Neural crest cell (in vitro differentiated cells): Measurements from ENCODE around the gene SCIN. TPM values are rescaled to one million over a fixed set of nuclear protein-coding genes. Genes with fewer than 3 reads are reported as not detected.

Source experiments
- DNase-seq: peaks from one replicate; pipeline ENCODE4 v3.0.0; 2021; ENCODE audit warnings: low read depth, mixed read lengths, low spot score
- H3K27ac Mint-ChIP-seq: one replicate; pipeline ENCODE4 v1.8.0; 2021; ENCODE audit warnings: mild to moderate bottlenecking, mixed read lengths; ENCODE audit not compliant: unreplicated experiment
- H3K27me3 Mint-ChIP-seq: 2 replicates; pipeline ENCODE4 v1.8.0; 2021; ENCODE audit warnings: low read depth, mild to moderate bottlenecking, mixed read lengths
- H3K36me3 Mint-ChIP-seq: 2 replicates; pipeline ENCODE4 v1.8.0; 2021; ENCODE audit warnings: low read depth, mild to moderate bottlenecking, mixed read lengths
- H3K4me1 Mint-ChIP-seq: 2 replicates; pipeline ENCODE4 v1.8.0; 2021; ENCODE audit warnings: mixed read lengths
- H3K4me3 Mint-ChIP-seq: one replicate; pipeline ENCODE4 v1.8.0; 2021; ENCODE audit warnings: mild to moderate bottlenecking, mixed read lengths
- H3K9me3 Mint-ChIP-seq: 2 replicates; pipeline ENCODE4 v1.8.0; 2021; ENCODE audit warnings: mixed read lengths
- total RNA-seq: library from RNA; stranded (reverse); gene quantifications from 2 replicates; pipeline ENCODE4 v1.2.1, GENCODE V29; 2021
- TF ChIP-seq, protein P1 (sequence below): fragments of 200-600 bp; sonication (generic); conservative IDR thresholded peaks from 2 replicates; pipeline ENCODE4 v1.5.0; 2021; ENCODE audit warnings: antibody characterized with exemption, mild to moderate bottlenecking

The SCIN gene
- total RNA-seq, 1 donor from 2014 or later = not detected

GRCh38 chr7:12674053-12674452 is 103.5 kb downstream of the SCIN start:
- TF ChIP-seq, protein P1, sequence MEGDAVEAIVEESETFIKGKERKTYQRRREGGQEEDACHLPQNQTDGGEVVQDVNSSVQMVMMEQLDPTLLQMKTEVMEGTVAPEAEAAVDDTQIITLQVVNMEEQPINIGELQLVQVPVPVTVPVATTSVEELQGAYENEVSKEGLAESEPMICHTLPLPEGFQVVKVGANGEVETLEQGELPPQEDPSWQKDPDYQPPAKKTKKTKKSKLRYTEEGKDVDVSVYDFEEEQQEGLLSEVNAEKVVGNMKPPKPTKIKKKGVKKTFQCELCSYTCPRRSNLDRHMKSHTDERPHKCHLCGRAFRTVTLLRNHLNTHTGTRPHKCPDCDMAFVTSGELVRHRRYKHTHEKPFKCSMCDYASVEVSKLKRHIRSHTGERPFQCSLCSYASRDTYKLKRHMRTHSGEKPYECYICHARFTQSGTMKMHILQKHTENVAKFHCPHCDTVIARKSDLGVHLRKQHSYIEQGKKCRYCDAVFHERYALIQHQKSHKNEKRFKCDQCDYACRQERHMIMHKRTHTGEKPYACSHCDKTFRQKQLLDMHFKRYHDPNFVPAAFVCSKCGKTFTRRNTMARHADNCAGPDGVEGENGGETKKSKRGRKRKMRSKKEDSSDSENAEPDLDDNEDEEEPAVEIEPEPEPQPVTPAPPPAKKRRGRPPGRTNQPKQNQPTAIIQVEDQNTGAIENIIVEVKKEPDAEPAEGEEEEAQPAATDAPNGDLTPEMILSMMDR = no peak
- DNase-seq = no peak
- Mint-ChIP-seq H3K27me3 (no peaks in the 10 kb centered on the region), H3K36me3 (peaks cover 6% of the 10 kb centered on the region), H3K4me3 (no peak overlapping the region), H3K9me3 (peaks cover 5% of the 10 kb centered on the region), H3K4me1 (no peaks in the 10 kb centered on the region), H3K27ac (no peak overlapping the region)

DNA sequence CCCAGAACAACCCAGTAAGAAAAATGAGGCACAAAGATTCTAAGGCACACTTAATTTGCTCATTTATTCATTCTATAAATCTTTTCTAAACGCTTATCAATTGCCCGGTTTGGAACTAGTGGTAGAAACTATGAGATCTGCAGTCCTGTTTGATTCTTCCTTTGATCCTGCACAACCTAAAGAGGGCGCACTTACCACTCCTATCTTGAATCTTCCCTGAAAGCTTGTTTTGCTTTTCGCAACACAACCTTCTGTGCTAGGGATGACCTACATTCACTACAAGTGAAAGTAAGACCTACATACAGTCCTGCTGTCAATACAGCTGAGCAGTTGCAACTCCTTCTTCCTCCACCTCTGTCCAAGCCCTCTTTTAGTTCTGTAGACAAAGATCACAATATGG is 104.3 kb downstream of the SCIN start:
- H3K36me3 Mint-ChIP-seq = peaks cover 6% of the 10 kb centered on the region
- TF ChIP-seq, protein P1 = peak; percentile 43
- H3K27me3 Mint-ChIP-seq = no peaks in the 10 kb centered on the region
- DNase-seq = no peak
- H3K9me3 Mint-ChIP-seq = peaks cover 5% of the 10 kb centered on the region
- H3K4me1 Mint-ChIP-seq = no peaks in the 10 kb centered on the region
- no peak overlapping the region for H3K27ac Mint-ChIP-seq
- no peak overlapping the region for H3K4me3 Mint-ChIP-seq

GRCh38 chr7:12683678-12684585 is 113.4 kb downstream of the SCIN start:
- Mint-ChIP-seq H3K4me1 (peaks cover 31% of the 10 kb centered on the region), H3K9me3 (no peaks in the 10 kb centered on the region), H3K27me3 (no peaks in the 10 kb centered on the region), H3K27ac (no peak overlapping the region), H3K36me3 (peaks cover 1% of the 10 kb centered on the region), H3K4me3 (peak overlapping the region; percentile 80)
- TF ChIP-seq, protein P1 = peak; percentile 54
- DNase-seq = no peak

DNA sequence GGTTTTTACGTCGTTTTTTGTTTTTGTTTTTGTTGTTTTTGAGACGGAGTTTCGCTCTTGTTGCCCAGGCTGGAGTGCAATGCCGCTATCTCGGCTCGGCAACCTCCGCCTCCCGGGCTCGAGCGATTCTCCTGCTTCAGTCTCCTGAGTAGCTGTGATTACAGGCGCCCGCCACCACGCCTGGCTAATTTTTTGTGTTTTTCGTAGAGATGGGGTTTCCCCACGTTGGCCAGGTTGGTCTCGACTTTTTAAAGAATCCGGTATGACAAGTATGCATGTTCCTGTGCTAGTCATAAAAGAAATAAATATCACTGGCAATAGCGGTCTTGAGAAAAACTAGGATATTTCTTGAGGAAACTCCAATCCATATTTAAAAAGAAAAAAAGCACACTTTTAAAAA is 114.2 kb downstream of the SCIN start:
- no peaks in the 10 kb centered on the region for H3K9me3 Mint-ChIP-seq

GRCh38 chr7:12685550-12685949 is 115.0 kb downstream of the SCIN start:
- Mint-ChIP-seq H3K4me1 (peaks cover 46% of the 10 kb centered on the region), H3K4me3 (peak overlapping the region; percentile 86), H3K27ac (peak overlapping the region; percentile 93), H3K27me3 (no peaks in the 10 kb centered on the region), H3K9me3 (no peaks in the 10 kb centered on the region), H3K36me3 (peaks cover 6% of the 10 kb centered on the region)
- peak; percentile 49 for DNase-seq
- TF ChIP-seq, protein P1 = peak; percentile 64

More for the DNA sequence above, 114.2 kb downstream of the SCIN start:
- no peaks in the 10 kb centered on the region for H3K27me3 Mint-ChIP-seq
- H3K36me3 Mint-ChIP-seq = peaks cover 4% of the 10 kb centered on the region
- H3K27ac Mint-ChIP-seq = no peak overlapping the region
- no peak overlapping the region for H3K4me3 Mint-ChIP-seq
- H3K4me1 Mint-ChIP-seq = peaks cover 39% of the 10 kb centered on the region
- no peak for DNase-seq
- TF ChIP-seq, protein P1 = no peak
